Ishikawa (cell line): ENCODE measurements around the gene TTC38.
A peak's percentile ranks its signal among the peaks of the same experiment; 100 is the strongest.

Experiments
- CEBPB ChIP-seq: IDR thresholded peaks from 2 replicates; pipeline ENCODE4 v1.6.1; 2012
- CREB1 ChIP-seq: IDR thresholded peaks from 2 replicates; pipeline ENCODE4 v1.6.1; 2012; ENCODE audit warnings: low read depth
- EGR1 ChIP-seq: IDR thresholded peaks from 2 replicates; pipeline ENCODE4 v1.6.1; 2012
- EP300 ChIP-seq: IDR thresholded peaks from 2 replicates; pipeline ENCODE4 v1.6.1; 2012; ENCODE audit warnings: borderline replicate concordance
- FOXM1 ChIP-seq: IDR thresholded peaks from 2 replicates; pipeline ENCODE4 v1.6.1; 2012; ENCODE audit warnings: low read depth, borderline replicate concordance
- MAX ChIP-seq: IDR thresholded peaks from 2 replicates; pipeline ENCODE4 v1.6.1; 2012
- NFIC ChIP-seq: IDR thresholded peaks from 2 replicates; pipeline ENCODE4 v1.6.1; 2012
- RAD21 ChIP-seq: IDR thresholded peaks from 2 replicates; pipeline ENCODE4 v1.6.1; 2012; ENCODE audit warnings: low read depth
- REST ChIP-seq: IDR thresholded peaks from 2 replicates; pipeline ENCODE4 v1.6.1; 2012; ENCODE audit warnings: low read depth, mild to moderate bottlenecking
- TAF1 ChIP-seq: IDR thresholded peaks from 2 replicates; pipeline ENCODE4 v1.6.1; 2012; ENCODE audit warnings: low read depth, mild to moderate bottlenecking
- TCF12 ChIP-seq: IDR thresholded peaks from 2 replicates; pipeline ENCODE4 v1.6.1; 2012; ENCODE audit warnings: low read depth
- TEAD4 ChIP-seq: IDR thresholded peaks from 2 replicates; pipeline ENCODE4 v1.6.1; 2012
- USF1 ChIP-seq: IDR thresholded peaks from 2 replicates; pipeline ENCODE4 v1.6.1; 2012
- YY1 ChIP-seq: IDR thresholded peaks from 2 replicates; pipeline ENCODE4 v1.6.1; 2012; ENCODE audit warnings: low read depth
- ZBTB7A ChIP-seq: IDR thresholded peaks from 2 replicates; pipeline ENCODE4 v1.6.1; 2012; ENCODE audit warnings: low read depth

Gene TTC38

GRCh38 chr22:46296257-46297150 lies 28.7 kb downstream of the TTC38 start, which contains the start of gene GTSE1:
Gene GTSE1 (plus strand): TSS chr22:46296870. CDS start chr22:46297401, 531 bp downstream.
- TF ChIP-seq ZBTB7A (peak; percentile 89), FOXM1 (peak; percentile 99), USF1 (peak; percentile 39; the same call in 1 of the 2 replicates), NFIC (no peak), TEAD4 (no peak), CEBPB (no peak), YY1 (peak; percentile 79), RAD21 (peak; percentile 34; the same call in 1 of the 2 replicates), REST (no peak), EGR1 (no peak), EP300 (no peak), MAX (peak; percentile 74), TAF1 (peak; percentile 58), CREB1 (no peak), TCF12 (no peak; the same call in 1 of the 2 replicates)

GRCh38 chr22:46297151-46297812 lies 29.5 kb downstream of the TTC38 start:
- TF ChIP-seq FOXM1 (no peak), TAF1 (no peak), EP300 (no peak), CREB1 (no peak), NFIC (peak; percentile 46; the same call in 1 of the 2 replicates), EGR1 (no peak), MAX (no peak)

GRCh38 chr22:46299101-46299500 lies 31.3 kb downstream of the TTC38 start:
- TF ChIP-seq EGR1 (no peak), TEAD4 (no peak), CEBPB (no peak), EP300 (no peak), ZBTB7A (no peak), FOXM1 (no peak), NFIC (no peak), USF1 (no peak), RAD21 (no peak), TCF12 (no peak), YY1 (no peak), MAX (no peak)

GRCh38 chr22:46300491-46300890 lies 32.7 kb downstream of the TTC38 start:
- TF ChIP-seq EGR1 (no peak), ZBTB7A (no peak), FOXM1 (no peak), MAX (no peak), CEBPB (no peak), EP300 (no peak), TCF12 (no peak), YY1 (no peak), CREB1 (no peak), NFIC (no peak), TAF1 (no peak), TEAD4 (no peak), REST (no peak), RAD21 (no peak), USF1 (no peak)
